Neural progenitor cell (in vitro differentiated cells): ENCODE measurements around the gene FN3KRP. TPM values are rescaled to one million over a fixed set of nuclear protein-coding genes. Genes with fewer than 3 reads are reported as not detected.
A peak's percentile ranks its signal among the peaks of the same experiment; 100 is the strongest.

Experiments used
- DNase-seq: peaks from one replicate; pipeline ENCODE4 v3.0.0-alpha.2; 2016; ENCODE audit warnings: low spot score
- H2AFZ ChIP-seq: fragments of 200-600 bp; sonication (generic); replicated peaks from 2 replicates; pipeline ENCODE4 v1.6.1; 2016; ENCODE audit warnings: antibody characterized with exemption
- H3F3A ChIP-seq: fragments of 200-600 bp; sonication (generic); 2 replicates; pipeline ENCODE4 v1.6.1; 2016; ENCODE audit warnings: antibody characterized with exemption, low read depth
- H3K27ac ChIP-seq: fragments of 200-600 bp; sonication (generic); 2 replicates; pipeline ENCODE4 v1.5.1; 2016; ENCODE audit warnings: mild to moderate bottlenecking
- H3K27me3 ChIP-seq: fragments of 200-600 bp; sonication (generic); 2 replicates; pipeline ENCODE4 v1.6.1; 2016; ENCODE audit warnings: mild to moderate bottlenecking, moderate library complexity
- H3K36me3 ChIP-seq: fragments of 200-600 bp; sonication (generic); 2 replicates; pipeline ENCODE4 v1.5.1; 2016
- H3K4me1 ChIP-seq: fragments of 200-600 bp; sonication (generic); 2 replicates; pipeline ENCODE4 v1.6.1; 2016; ENCODE audit warnings: mixed run types
- H3K4me2 ChIP-seq: fragments of 200-600 bp; sonication (generic); 2 replicates; pipeline ENCODE4 v1.6.1; 2016
- H3K4me3 ChIP-seq: fragments of 200-600 bp; sonication (generic); 2 replicates; pipeline ENCODE4 v1.5.1; 2016
- H3K79me2 ChIP-seq: fragments of 200-600 bp; sonication (generic); 2 replicates; pipeline ENCODE4 v1.6.1; 2016; ENCODE audit warnings: low read depth
- H3K9ac ChIP-seq: fragments of 200-600 bp; sonication (generic); 2 replicates; pipeline ENCODE4 v1.6.1; 2016
- H3K9me3 ChIP-seq: fragments of 200-600 bp; sonication (generic); 2 replicates; pipeline ENCODE4 v1.5.1; 2016; ENCODE audit warnings: low read depth
- H4K20me1 ChIP-seq: fragments of 200-600 bp; sonication (generic); 2 replicates; pipeline ENCODE4 v1.6.1; 2016; ENCODE audit warnings: low read depth
- H3K27ac Mint-ChIP-seq: 3 replicates; pipeline ENCODE4 v1.8.0; 2021; ENCODE audit warnings: mixed read lengths
- H3K27me3 Mint-ChIP-seq: 2 replicates; pipeline ENCODE4 v1.8.0; 2022; ENCODE audit warnings: low read depth, mild to moderate bottlenecking, inconsistent platforms, moderate library complexity, mixed read lengths; ENCODE audit not compliant: insufficient read depth
- H3K36me3 Mint-ChIP-seq: 3 replicates; pipeline ENCODE4 v1.8.0; 2021; ENCODE audit warnings: mixed read lengths
- H3K4me1 Mint-ChIP-seq: 3 replicates; pipeline ENCODE4 v1.8.0; 2021; ENCODE audit warnings: mixed read lengths
- H3K4me3 Mint-ChIP-seq: 3 replicates; pipeline ENCODE4 v1.8.0; 2021; ENCODE audit warnings: mild to moderate bottlenecking, moderate library complexity, mixed read lengths
- H3K9me3 Mint-ChIP-seq: 3 replicates; pipeline ENCODE4 v1.8.0; 2020; ENCODE audit warnings: mixed read lengths
- CTCF ChIP-seq: fragments of 200-600 bp; sonication (generic); IDR thresholded peaks from 2 replicates; pipeline ENCODE4 v1.5.1; 2017; ENCODE audit warnings: antibody characterized with exemption, mild to moderate bottlenecking
- EZH2 ChIP-seq: fragments of 200-600 bp; sonication (generic); IDR thresholded peaks from 2 replicates; pipeline ENCODE4 v1.6.1; 2017; ENCODE audit warnings: antibody characterized with exemption, mild to moderate bottlenecking, moderate library complexity
- EZH2phosphoT487 ChIP-seq: fragments of 200-600 bp; sonication (generic); IDR thresholded peaks from 2 replicates; pipeline ENCODE4 v1.6.1; 2017; ENCODE audit warnings: antibody characterized with exemption
- total RNA-seq: library from RNA; depleted of rRNA; stranded (reverse); fragments of >200 nt; gene quantifications from 2 replicates; pipeline ENCODE4 v1.2.3, GENCODE V29; 2015; ENCODE audit warnings: low replicate concordance

Gene FN3KRP
- total RNA-seq, 1 donor from 2014 or later, result 19.2 TPM

- Mint-ChIP-seq H3K27me3 (peaks cover 5% of the 10 kb centered on the region), H3K4me1 (peaks cover 13% of the 10 kb centered on the region), H3K27ac (no peak overlapping the region), H3K36me3 (no peaks in the 10 kb centered on the region), H3K9me3 (no peaks in the 10 kb centered on the region), H3K4me3 (no peak overlapping the region)
- TF ChIP-seq EZH2, result no peak
- TF ChIP-seq CTCF, result no peak
- no peak for TF ChIP-seq EZH2phosphoT487
- DNase-seq, result no peak
- no peaks in the 10 kb centered on the region for H3K36me3 ChIP-seq
- peak overlapping the region; percentile 83 for H2AFZ ChIP-seq
- peak overlapping the region; percentile 42 for H3K4me2 ChIP-seq
- no peaks in the 10 kb centered on the region for H3K9me3 ChIP-seq
- no peaks in the 10 kb centered on the region for H3K27me3 ChIP-seq
- no peaks in the 10 kb centered on the region for H3F3A ChIP-seq
- H3K4me3 ChIP-seq, result no peak overlapping the region
- H3K79me2 ChIP-seq, result no peaks in the 10 kb centered on the region
- H4K20me1 ChIP-seq, result no peaks in the 10 kb centered on the region
- no peak overlapping the region for H3K27ac ChIP-seq
- peaks cover 14% of the 10 kb centered on the region for H3K4me1 ChIP-seq
- no peak overlapping the region for H3K9ac ChIP-seq
These were observed 48.4 kb upstream of the FN3KRP start for GRCh38 chr17:82668024-82668630.

- H3K27me3 Mint-ChIP-seq, result peaks cover 5% of the 10 kb centered on the region
- no peak overlapping the region for H3K9ac ChIP-seq
- peak; percentile 85 for DNase-seq
- H3F3A ChIP-seq, result no peaks in the 10 kb centered on the region
- H3K4me3 Mint-ChIP-seq, result no peak overlapping the region
- H3K4me1 ChIP-seq, result peaks cover 14% of the 10 kb centered on the region
- H3K9me3 Mint-ChIP-seq, result no peaks in the 10 kb centered on the region
- H3K79me2 ChIP-seq, result no peaks in the 10 kb centered on the region
- TF ChIP-seq CTCF (peak; percentile 65), EZH2 (no peak), EZH2phosphoT487 (no peak)
- H3K9me3 ChIP-seq, result no peaks in the 10 kb centered on the region
- no peaks in the 10 kb centered on the region for H3K36me3 Mint-ChIP-seq
- no peaks in the 10 kb centered on the region for H3K27me3 ChIP-seq
- H3K36me3 ChIP-seq, result no peaks in the 10 kb centered on the region
- no peak overlapping the region for H3K4me3 ChIP-seq
- peak overlapping the region; percentile 83 for H2AFZ ChIP-seq
- H3K4me2 ChIP-seq, result peak overlapping the region; percentile 42
- H3K27ac Mint-ChIP-seq, result no peak overlapping the region
- no peaks in the 10 kb centered on the region for H4K20me1 ChIP-seq
- no peak overlapping the region for H3K27ac ChIP-seq
- H3K4me1 Mint-ChIP-seq, result peaks cover 13% of the 10 kb centered on the region
These were observed 47.8 kb upstream of the FN3KRP start for GRCh38 chr17:82668631-82669099.

- H3K4me2 ChIP-seq, result no peak overlapping the region
- Mint-ChIP-seq H3K27ac (no peak overlapping the region), H3K4me1 (peaks cover 9% of the 10 kb centered on the region), H3K36me3 (no peaks in the 10 kb centered on the region), H3K9me3 (no peaks in the 10 kb centered on the region), H3K4me3 (no peak overlapping the region), H3K27me3 (peaks cover 4% of the 10 kb centered on the region)
- H4K20me1 ChIP-seq, result no peaks in the 10 kb centered on the region
- TF ChIP-seq EZH2phosphoT487 (no peak), EZH2 (no peak), CTCF (no peak)
- no peaks in the 10 kb centered on the region for H3K27me3 ChIP-seq
- H3K36me3 ChIP-seq, result no peaks in the 10 kb centered on the region
- DNase-seq, result no peak
- no peak overlapping the region for H3K27ac ChIP-seq
- no peak overlapping the region for H3K4me3 ChIP-seq
- H3K9ac ChIP-seq, result no peak overlapping the region
- peaks cover 3% of the 10 kb centered on the region for H3K4me1 ChIP-seq
- no peak overlapping the region for H2AFZ ChIP-seq
- no peaks in the 10 kb centered on the region for H3K9me3 ChIP-seq
- no peaks in the 10 kb centered on the region for H3F3A ChIP-seq
- no peaks in the 10 kb centered on the region for H3K79me2 ChIP-seq
These were observed 45.6 kb upstream of the FN3KRP start for GRCh38 chr17:82670661-82671450.
